MM.1S (cell line): ENCODE measurements around the gene CNIH3.

Experiments used
- DNase-seq: peaks from one replicate; pipeline ENCODE4 v3.0.0-alpha.2; 2015
- H2AFZ ChIP-seq: fragments of 300-600 bp; sonication (generic); 2 replicates; pipeline ENCODE4 v1.6.0; 2016; ENCODE audit warnings: antibody characterized with exemption, low read length
- H3F3A ChIP-seq: fragments of 300-600 bp; sonication (generic); 2 replicates; pipeline ENCODE4 v1.6.1; 2016; ENCODE audit warnings: mild to moderate bottlenecking, antibody characterized with exemption, low read length, moderate library complexity, mixed read lengths; ENCODE audit not compliant: insufficient read depth
- H3K27ac ChIP-seq: fragments of 300-600 bp; sonication (generic); 2 replicates; pipeline ENCODE4 v1.5.1; 2016; ENCODE audit warnings: mild to moderate bottlenecking, low read length
- H3K27me3 ChIP-seq: fragments of 300-600 bp; sonication (generic); replicated peaks from 2 replicates; pipeline ENCODE4 v1.6.0; 2016; ENCODE audit warnings: low read length; ENCODE audit not compliant: insufficient read depth
- H3K36me3 ChIP-seq: fragments of 300-600 bp; sonication (generic); replicated peaks from 2 replicates; pipeline ENCODE4 v1.6.1; 2016; ENCODE audit warnings: mild to moderate bottlenecking, low read length, mixed read lengths; ENCODE audit not compliant: insufficient read depth
- H3K4me1 ChIP-seq: fragments of 300-600 bp; sonication (generic); 2 replicates; pipeline ENCODE4 v1.6.1; 2016; ENCODE audit warnings: low read length, mixed read lengths
- H3K4me2 ChIP-seq: fragments of 300-600 bp; sonication (generic); 2 replicates; pipeline ENCODE4 v1.6.0; 2016; ENCODE audit warnings: low read depth, low read length
- H3K4me3 ChIP-seq: fragments of 300-600 bp; sonication (generic); 2 replicates; pipeline ENCODE4 v1.5.1; 2016; ENCODE audit warnings: low read length, mixed read lengths
- H3K79me2 ChIP-seq: fragments of 300-600 bp; sonication (generic); 2 replicates; pipeline ENCODE4 v1.6.1; 2016; ENCODE audit warnings: mixed run types, low read length, mixed read lengths
- H3K9ac ChIP-seq: fragments of 300-600 bp; sonication (generic); 2 replicates; pipeline ENCODE4 v1.6.1; 2016; ENCODE audit warnings: low read length, mixed read lengths
- H3K9me2 ChIP-seq: fragments of 300-600 bp; sonication (generic); replicated peaks from 2 replicates; pipeline ENCODE4 v1.6.1; 2016; ENCODE audit warnings: mild to moderate bottlenecking, low read length, mixed read lengths; ENCODE audit not compliant: insufficient read depth
- H3K9me3 ChIP-seq: fragments of 300-600 bp; sonication (generic); replicated peaks from 2 replicates; pipeline ENCODE4 v1.6.1; 2016; ENCODE audit warnings: mild to moderate bottlenecking, low read length, mixed read lengths; ENCODE audit not compliant: insufficient read depth
- H4K20me1 ChIP-seq: fragments of 300-600 bp; sonication (generic); 2 replicates; pipeline ENCODE4 v1.6.1; 2016; ENCODE audit warnings: mild to moderate bottlenecking, low read length, moderate library complexity, mixed read lengths; ENCODE audit not compliant: insufficient read depth
- CTCF ChIP-seq: fragments of 300-600 bp; sonication (generic); IDR thresholded peaks from 2 replicates; pipeline ENCODE4 v1.5.1; 2016; ENCODE audit warnings: antibody characterized with exemption, low read length, mixed read lengths
- EZH2 ChIP-seq: fragments of 300-600 bp; sonication (generic); optimal IDR thresholded peaks from 2 replicates; pipeline ENCODE3; 2017; ENCODE audit warnings: low read depth, mild to moderate bottlenecking, antibody characterized with exemption, low read length, mixed read lengths
- EZH2phosphoT487 ChIP-seq: fragments of 300-600 bp; sonication (generic); IDR thresholded peaks from 2 replicates; pipeline ENCODE4 v1.6.1; 2018; ENCODE audit warnings: antibody characterized with exemption, low read length

CNIH3 gene

DNA sequence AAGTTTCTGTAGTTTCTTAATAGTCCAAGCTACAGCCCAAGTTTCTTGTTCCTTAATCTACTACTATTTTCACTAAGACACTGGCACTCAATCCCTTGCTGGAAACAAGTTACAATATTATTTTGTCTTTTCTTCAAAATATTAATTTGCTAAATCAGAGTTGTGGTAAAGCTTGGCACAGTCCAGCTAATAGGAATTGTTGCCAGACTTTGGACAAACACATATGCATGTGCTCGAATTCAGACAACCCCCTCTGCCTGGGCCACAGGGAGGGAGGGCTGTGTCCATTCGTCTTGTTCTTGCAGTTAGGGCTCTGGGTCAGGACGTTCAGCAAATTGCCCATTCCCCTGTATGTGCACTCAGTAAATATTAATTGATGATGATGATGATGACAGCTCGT lies 103.6 kb downstream of the CNIH3 start:
- Histone ChIP-seq H3K4me2 (no peak overlapping the region), H3K27me3 (no peaks in the 10 kb centered on the region), H3K9ac (no peak overlapping the region), H3K4me1 (no peaks in the 10 kb centered on the region), H3K79me2 (no peaks in the 10 kb centered on the region), H3K36me3 (no peaks in the 10 kb centered on the region), H3K9me2 (no peaks in the 10 kb centered on the region), H2AFZ (no peak overlapping the region), H3K27ac (no peak overlapping the region), H3K9me3 (no peaks in the 10 kb centered on the region), H3F3A (no peaks in the 10 kb centered on the region), H3K4me3 (no peak overlapping the region), H4K20me1 (no peaks in the 10 kb centered on the region)
- DNase-seq = no peak
- no peak for TF ChIP-seq CTCF
- no peak for TF ChIP-seq EZH2
- no peak for TF ChIP-seq EZH2phosphoT487

GRCh38 chr1:224720216-224720615 lies 104.1 kb downstream of the CNIH3 start:
- Histone ChIP-seq H3K4me1 (no peaks in the 10 kb centered on the region), H3K27ac (no peak overlapping the region), H3K9ac (no peak overlapping the region), H3K9me2 (no peaks in the 10 kb centered on the region), H3K4me3 (no peak overlapping the region), H3K4me2 (no peak overlapping the region), H3K79me2 (no peaks in the 10 kb centered on the region), H3K9me3 (no peaks in the 10 kb centered on the region), H4K20me1 (no peaks in the 10 kb centered on the region), H3K36me3 (no peaks in the 10 kb centered on the region), H3F3A (no peaks in the 10 kb centered on the region), H3K27me3 (no peaks in the 10 kb centered on the region), H2AFZ (no peak overlapping the region)
- TF ChIP-seq EZH2phosphoT487 (no peak), CTCF (no peak), EZH2 (no peak)
- DNase-seq = no peak

GRCh38 chr1:224721000-224721399 lies 104.9 kb downstream of the CNIH3 start:
- Histone ChIP-seq H3F3A (no peaks in the 10 kb centered on the region), H3K9me2 (no peaks in the 10 kb centered on the region), H4K20me1 (no peaks in the 10 kb centered on the region), H3K27ac (no peak overlapping the region), H3K9me3 (no peaks in the 10 kb centered on the region), H3K4me1 (no peaks in the 10 kb centered on the region), H3K79me2 (no peaks in the 10 kb centered on the region), H2AFZ (no peak overlapping the region), H3K4me3 (no peak overlapping the region), H3K27me3 (no peaks in the 10 kb centered on the region), H3K4me2 (no peak overlapping the region), H3K9ac (no peak overlapping the region), H3K36me3 (no peaks in the 10 kb centered on the region)
- no peak for TF ChIP-seq EZH2phosphoT487
- TF ChIP-seq EZH2 = no peak
- TF ChIP-seq CTCF = no peak
- DNase-seq = no peak
